HK-2 (cell line): ENCODE results near the gene EVX1.

Source experiments
- DNase-seq: peaks from one replicate; pipeline ENCODE4 v3.0.0-alpha.2; 2018; ENCODE audit not compliant: unreplicated experiment

The EVX1 gene

DNA sequence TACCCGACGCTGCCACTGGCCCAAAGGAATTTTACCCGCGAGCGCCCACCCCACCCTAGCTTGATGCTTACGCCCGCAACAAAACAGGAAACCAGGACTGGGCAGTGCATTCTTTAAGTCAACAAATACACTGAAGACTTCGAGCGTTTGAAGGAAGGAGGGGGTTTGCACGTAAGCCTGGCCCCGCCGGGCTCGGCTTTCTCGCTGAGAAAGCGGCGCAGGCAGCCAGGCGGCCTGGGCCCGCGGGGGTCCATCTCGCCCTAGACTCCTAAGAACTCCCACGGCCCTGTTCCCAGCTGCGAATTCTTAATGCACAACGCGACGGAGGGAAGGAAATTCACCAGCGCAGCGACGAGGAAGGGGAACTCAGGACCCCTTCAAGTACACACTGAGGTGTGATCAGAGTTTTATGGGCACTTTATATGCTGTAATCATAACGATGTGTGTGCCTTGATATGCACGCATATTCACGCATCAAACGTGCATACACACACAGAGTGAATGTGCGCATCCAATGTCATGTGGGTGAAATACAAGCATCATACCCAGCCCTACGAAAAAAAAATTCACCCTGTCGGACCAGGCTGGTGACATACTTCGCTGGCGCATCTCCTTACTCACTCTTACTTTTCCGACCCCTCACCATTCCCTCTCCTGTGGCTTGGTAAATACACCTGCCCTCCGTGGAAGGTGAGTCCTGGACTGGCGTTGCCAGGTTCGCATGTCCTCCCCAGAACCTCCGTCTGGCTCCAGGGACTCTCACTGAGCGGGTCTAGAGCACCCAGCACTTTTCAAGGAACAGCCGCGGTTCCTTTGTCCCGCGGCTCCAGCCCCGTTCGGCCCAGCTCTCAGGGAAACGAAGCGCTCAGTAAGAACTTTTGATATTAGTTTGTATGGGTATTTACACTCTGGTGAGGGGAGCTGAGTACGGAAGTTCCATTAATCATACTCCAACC lies 37.0 kb upstream of the EVX1 start:
- DNase-seq, result no peak

DNA sequence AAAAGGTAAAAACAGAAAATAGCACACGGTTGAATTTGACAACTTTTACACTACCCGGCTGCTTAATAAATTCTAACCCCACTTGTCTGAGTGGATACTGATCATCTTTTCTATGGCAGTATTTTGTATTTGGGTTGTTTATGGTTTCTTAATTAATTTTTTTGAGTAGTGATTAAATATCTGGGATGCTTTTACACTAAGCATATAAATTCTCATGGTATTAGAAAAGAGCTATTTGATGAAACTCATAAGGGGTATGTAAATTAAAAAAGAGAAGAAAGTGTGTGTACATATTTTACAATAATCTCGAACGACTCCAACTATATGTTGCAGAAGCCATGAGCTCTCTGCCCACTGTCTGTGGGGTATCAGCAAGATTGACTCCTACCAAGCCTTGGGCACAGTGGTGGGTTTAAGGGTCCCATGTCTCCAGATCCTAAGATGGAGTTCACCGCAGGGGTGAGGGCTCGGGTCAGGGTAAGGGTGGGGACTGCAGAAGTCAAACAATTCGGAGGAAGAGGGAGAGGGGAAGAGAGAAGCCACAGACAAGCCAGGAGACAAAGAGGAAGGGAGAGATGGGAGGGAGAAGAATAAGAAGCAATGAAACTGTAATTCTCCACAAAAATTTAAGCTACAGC lies 35.1 kb upstream of the EVX1 start:
- no peak for DNase-seq

DNA sequence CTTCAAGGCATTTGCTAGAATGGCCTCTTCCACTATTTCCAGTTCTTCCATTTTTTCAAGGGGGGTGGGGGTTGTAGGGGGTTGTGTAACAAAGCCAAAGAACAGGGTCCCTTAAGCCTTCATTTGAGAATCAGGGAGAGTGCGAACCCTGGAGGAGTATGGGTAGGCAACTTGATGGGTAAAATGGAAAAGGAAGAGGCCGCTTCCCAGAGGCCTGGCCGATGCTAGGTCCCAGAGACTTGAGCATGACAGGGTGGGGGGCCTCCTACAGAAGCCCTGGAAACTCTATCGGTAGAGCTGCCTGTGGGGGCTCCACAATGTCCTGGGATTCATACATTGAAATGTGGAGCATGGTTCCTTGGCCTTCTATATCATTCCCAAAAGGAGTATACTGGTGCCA lies 33.6 kb upstream of the EVX1 start:
- no peak for DNase-seq

DNA sequence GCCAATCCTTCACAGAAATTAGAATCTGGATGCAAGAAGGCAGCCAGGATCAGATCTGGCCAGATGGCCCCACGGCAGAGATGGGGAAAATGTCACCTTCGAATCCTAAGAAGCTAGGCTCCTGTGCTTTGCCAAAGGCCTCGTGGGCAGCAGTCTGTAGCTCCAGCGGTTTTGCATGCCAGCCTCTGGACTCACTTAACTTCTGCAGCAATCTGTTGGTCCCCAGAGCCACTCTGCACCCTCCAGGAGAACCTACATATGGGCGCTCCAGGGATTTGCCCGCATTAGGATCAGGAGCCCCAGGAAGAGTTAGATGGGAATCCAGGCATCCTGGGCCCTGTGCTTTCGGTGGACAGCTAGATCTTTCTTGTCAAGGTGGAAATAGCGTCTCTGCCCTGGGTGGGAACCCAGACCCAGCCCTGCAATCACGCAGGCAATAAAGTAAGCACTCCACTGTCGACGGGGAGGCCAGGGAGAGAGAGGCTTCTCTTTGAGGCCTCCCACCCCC lies 32.6 kb upstream of the EVX1 start:
- no peak for DNase-seq

DNA sequence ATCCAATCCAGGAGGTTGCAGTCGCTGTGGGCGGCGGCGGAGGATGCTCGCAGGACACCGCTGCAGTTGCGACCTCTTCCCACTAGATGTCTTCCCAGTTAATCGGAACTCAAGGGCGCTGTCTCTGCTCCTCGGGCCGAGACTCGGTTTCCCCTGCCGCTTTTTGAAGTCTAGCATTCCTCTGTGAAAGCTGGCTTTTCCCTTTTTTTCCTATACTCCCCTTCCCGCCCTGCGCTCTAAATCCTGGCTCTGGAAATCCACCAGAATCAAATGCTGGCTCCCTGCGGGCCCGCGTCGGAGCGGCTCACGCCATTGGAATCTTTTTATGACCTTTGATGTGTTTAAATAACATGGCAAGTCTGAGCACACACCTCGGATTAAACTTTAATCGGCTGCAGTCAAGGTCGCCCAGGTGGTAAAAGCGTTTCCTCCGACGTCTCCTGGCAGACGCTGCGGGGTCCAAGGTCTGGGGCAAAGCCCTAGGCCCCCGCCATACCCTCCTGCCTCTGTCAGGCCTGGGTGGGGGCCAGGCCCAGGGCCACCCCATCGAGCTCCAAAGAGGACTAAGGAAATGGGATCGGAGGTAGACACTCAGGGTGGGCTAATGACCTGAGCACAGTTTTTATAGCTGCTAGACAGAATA lies 32.0 kb upstream of the EVX1 start:
- DNase-seq, result no peak

DNA sequence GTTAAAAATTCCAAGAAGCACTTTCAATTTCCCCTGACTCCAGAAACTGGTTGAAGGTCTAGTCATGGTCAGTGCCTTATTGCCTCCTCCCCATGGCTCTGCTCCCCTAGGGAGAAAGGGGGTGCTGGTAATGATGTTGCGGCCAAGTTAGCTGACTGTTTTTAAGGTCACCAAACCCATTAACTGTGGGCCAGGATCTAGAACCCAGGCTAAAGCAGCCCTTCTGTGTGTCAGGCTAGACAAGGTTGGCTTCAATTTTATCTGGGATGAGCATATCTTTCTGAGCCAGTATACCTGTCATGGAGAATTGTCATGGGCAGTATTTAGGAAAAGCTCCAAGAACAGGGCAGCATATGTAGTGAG lies 31.5 kb upstream of the EVX1 start:
- DNase-seq, result no peak

DNA sequence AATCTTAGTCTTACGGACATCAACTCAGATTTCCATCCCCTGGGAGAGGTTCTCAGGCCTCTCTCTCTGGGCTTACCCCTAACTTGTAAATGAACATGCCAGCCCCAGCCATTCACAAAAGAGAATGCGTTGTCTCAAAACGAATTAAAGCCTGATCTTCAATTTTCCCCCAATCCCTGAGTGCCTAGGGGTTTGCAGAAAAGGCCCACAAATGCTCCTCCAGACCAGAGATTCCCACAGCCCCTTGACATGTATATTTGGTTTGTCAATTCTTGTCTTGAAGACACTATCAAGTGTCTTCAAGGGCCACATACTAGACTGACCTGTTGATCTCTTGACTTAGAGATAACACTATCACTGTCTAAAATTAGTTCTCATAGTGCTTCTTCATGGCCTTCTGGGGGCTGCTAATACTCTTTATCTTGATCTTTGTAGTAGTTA lies 30.8 kb upstream of the EVX1 start:
- DNase-seq, result no peak

DNA sequence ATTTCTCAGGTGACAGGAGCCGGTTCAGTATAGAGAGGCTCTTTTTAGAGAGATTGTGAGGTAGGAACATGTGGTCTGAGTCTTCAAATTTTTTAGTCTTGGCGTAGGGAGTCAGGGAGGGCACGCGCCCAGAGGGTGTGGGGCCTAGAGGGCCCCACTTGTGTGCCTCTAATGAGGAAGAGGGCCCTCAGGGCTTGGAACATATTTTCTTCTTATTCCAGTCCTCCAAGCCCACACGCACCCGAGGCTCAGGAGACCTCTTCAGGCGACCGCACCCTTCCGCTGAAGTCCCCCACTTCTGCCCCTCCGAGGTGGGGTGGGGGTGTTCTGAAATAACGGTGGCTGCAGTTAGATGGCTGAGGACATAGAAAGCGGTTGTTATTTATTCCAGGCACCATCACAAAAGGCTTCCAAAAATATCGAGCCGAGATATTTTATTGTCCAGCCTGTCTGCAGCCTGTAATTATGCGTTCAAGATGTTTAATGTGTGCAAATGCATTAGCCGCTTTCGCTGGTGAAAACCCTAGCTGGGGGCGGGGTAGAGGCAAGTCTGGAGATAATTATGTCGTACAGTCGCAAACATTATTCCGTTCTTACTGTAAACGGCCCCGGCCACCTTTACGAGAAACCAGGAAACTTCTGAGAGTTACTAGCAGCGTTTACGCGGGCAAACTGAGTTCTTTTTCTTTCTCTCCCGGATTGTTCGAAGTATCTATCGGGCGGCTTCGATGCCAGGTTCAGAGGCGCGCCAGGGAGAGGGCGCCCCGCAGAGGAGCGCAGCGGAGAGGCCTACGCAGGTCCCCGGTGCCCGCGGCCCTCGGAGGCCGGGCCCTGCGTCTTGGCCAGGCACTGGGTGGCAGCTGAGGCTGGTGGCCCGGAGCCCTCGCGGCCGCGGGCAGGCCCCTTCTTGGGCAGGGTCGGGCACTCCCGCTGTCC lies 29.8 kb upstream of the EVX1 start:
- no peak for DNase-seq

DNA sequence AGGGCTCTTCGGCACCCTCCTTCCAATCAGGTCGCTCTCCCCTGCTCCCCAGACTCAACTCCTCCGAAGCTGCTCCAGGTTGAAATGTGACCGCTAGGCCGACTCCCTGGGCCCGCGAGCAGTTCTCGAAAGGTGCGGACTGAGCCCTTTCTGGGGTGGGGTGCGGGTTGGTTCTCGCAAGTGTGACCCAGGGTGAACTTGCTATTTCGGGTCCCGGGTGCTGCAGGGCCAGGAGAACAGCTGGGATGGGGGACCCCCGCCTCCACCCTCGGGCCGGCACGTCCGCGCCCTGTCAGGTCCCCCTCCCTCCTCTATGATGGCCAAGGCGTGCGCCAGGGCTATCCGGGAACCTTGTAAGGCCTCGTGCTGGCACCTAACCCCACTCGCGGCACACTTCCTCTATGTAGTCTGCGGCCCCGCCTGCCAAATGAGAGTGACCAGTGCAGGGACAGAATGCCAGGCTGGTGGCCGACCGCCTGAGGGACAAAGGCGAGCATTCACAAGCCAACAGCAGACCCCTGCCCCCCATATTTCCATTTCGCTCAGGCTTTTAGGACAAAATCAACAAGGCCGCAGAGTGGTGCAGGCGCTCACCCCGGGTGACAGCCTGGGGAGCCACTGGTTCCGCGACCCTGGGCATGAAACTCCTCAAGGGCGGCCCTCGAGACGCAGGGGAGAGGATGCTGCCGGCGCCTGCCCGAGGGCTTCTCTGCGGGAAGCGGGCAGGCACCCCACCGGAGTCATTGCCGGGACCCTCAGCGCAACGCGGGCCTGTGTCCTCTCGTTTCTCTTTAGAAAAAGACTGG lies 29.0 kb upstream of the EVX1 start:
- no peak for DNase-seq

DNA sequence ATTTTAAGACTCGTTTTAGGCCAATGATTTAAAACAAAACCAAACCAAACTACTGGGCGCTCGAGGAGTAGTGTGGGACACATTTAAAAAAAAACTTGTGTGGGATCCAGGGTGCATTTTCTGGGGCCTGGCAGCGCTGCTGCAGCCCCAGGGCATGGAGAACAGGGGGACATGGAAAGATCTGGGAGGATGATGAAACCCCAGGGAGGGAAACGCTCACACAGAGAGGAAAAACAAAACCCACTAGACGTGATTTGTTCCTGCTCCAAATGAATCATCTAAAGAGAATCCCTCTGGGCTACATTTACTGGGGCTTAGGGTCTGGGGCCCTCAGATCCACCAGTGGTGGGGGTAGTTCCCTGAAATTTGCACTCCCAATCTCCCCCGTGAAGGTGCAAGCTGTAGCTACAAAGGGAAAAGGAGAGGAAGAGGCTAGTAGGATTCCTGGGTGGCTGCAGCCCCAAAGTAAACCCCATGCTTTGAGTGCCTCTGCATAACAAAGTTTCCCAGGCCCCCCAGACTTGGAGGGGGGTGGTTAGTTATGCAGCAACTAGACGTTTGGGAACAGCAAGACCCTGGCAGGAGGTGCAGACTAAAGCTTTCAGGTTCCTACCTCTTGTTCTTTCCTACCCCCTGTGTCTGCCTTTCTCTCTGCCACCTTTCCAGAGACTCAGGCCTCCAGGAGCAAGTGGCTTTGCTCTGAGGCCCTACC lies 28.2 kb upstream of the EVX1 start:
- no peak for DNase-seq

DNA sequence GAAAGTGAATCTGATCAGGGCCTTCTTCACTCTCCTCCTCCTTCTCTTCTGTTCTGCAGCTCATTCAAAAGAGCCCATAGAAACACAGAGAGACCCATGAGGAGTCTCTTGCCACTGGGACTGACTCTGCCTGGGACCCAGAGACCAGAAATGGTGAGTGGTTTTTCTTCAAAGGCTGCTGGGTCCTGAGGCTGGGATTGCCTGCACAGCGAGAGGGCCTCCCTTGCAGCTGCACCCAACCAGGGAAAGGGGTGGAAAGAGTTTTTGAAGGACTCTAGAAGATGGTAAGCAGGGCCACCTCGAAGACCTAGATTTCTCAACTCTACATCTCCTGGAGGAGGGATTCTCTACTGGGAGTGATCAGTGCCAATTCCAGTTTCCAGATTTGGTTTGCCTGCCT lies 27.2 kb upstream of the EVX1 start:
- no peak for DNase-seq

DNA sequence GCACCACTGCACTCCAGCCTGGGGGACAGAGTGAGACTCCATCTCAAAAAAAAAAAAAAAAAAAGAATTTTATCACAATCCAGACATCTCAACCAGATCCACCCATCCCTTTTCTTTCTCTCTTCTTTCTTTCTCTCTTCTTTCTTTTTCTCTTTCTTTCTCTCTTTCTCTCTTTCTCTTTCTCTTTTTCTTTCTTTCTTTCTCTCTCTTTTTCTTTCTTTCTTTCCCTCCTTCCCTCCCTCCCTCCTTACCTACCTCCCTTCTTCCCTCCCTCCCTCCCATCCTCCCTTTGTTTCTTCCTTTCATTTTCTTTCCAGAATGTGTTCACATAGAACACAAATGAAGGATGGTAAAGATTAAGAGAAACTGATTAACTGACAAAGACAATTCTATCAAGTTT lies 24.7 kb upstream of the EVX1 start:
- no peak for DNase-seq

DNA sequence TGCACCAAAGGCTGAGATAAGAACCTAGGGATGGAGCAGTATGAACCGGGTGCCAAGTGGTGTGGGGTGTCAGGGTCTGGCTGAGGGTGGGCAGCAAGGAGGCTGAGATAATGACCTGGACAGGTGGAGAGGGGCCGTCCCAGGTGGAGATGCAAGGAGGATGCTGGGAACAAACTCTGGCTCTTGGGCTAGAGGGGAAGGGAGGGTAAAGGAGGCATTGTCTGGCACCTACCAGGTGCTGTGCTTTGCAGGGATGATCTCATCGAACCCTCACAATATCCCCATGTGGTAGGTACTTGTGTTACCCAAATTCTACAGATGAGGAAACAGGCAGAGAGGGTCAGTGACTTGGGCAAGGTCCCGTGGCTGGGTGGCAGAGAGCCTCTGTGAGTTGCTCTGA lies 22.8 kb upstream of the EVX1 start:
- DNase-seq, result no peak

DNA sequence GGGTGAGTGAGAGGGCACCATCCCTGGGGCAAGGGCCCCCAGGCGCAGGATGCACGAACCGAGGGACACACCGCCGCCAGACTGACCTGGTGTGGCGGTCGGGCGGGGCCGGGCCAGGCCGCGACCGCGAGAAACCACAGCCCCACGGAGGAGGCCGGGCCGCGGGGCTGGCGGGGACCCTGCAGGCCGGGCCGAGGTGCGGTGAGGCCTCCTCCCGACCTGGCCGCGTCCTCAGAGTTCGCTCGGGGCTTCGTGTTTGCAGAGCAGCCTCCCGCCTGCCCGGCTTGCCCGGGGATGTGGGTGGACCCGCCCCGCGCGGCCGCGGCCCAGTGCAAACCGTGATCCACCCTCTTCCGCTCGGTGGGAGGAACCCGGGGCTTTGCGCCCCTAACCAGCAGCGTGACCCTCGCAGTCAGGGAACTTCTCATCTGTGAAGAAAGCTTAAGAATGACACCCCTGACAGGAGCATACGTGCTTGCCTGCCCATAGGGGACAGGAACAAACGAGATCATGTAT lies 22.1 kb upstream of the EVX1 start:
- DNase-seq, result no peak

DNA sequence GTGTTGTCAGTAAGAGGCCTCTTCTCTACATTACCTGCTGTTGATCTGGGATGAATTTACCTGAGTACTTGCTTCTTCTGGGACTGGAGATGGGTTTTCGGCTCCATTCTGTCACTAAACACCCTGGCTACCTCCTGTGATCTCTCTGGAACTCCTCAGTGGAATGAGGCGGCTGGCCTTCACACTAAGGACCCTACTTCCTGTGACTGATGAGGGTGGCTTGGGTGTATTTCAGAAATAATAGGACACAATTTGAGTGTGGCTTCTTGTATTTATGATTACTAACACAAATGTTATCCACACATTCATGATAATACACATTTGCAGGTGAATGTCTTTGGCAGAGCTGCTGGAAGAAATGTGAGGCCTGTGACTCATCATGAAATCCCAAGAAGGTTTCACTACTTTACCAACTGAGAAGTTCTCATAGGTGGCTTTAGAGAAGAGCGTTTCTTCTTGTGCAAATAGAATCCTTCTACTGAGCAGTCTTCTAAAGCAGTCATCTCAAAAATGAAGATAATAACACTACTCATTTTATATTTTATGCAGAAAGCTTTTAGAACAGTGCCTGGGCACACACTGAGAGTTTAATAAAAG lies 21.3 kb upstream of the EVX1 start:
- no peak for DNase-seq

DNA sequence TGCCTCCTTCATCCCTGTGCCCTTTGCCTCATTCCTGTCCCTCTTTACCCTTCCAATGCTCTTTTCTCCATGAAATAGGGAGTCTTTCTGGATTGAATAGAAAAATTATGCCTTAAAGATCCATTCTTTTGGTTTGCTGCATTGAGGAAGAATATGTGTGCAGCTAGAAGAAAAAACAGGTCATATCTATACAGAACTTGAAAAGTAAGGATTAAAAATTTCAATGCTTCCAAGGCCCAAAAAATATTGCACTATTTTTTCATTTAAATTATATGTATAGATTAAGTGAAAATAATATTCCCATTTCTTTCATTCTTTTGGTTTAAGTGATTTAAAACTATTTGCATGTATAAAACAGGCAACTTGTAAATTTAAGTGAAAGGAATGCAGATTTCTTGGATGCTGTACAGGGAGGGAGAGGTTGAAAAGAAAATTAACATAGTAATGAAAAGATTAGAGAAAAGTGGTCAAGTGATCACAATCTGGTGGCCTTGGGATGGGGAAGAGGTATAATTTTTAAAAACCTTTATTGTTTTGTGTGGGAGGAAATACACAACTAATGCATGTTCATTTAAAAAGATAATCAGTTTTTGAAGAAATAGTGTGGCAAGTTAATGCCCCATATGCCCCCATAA lies 18.5 kb upstream of the EVX1 start:
- DNase-seq, result no peak

DNA sequence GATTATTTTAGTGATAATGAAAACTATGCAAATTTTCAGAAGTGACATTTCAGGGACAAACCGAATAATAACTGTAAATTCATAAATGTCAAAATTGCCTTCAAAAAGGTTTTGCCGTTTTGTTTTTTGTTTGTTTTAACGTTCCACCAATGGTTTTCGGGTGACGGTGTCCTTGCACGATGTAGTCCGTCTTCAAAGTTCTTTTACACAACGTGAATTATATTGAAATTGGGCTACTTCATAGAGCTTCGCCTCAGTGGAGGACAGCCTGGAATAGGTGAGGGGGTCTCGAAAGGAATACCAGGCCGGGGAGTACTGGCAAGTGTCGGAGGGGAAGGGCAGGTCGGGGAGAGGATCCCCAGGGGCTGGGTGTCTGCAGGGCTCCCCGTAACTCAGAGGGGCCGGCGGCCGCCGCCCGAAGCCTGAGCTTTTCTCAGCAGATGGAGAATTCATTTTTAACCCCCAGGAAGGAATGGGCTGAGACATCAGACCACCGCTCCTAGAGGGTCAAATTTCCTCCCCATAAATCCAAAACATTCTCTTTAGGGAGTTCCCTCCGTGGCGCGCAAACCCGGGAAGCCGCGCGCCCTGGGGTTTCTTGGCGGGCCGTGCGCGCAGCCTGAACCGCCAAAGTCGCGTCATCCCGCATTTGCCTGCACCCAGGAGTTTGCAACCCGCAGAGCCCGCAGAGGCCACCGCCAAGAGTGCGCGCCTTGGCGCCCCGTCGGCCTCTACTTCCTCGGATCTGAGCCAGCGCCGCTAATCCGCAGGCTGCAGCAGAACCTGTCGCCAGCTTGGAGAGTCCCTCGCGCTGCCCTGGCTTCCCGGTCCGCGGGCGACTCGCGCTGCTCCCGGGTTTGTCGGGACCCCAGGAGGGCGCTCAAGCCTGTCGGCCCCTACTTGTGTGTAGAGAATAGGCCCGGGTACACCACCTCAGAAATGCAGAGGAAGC lies 17.3 kb upstream of the EVX1 start:
- no peak for DNase-seq

DNA sequence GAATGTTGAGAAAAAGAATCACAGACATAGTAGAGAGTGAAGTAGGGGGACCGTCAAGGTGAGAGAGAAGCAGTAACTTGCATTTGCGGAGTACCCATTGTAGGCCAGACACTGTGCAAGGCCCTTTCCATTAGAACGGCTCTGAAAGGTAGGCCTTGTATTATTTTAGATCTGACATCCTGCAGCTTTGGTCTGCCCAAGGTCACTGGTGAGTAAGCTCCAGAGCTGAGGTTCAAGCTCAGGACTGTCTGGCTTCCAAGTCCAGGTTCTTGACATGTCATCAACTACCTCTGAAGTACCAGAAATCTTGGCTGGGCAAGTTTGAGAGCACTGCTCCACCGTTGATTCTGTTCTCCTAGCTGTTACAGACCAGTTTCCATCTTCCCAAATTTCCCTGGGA lies 13.2 kb upstream of the EVX1 start:
- DNase-seq, result no peak
